SK-N-SH (cell line): ENCODE data around the gene DHDH.
A peak's percentile ranks its signal among the peaks of the same experiment; 100 is the strongest.

Experiments used
- EP300 ChIP-seq, 2 experiments: IDR thresholded peaks; 2 replicates each; pipeline versions ENCODE4 v1.4.0 to v1.6.1; 2012; ENCODE audit warnings: borderline replicate concordance in 1 of 2, low read depth in 1 of 2, low read length in 1 of 2
- EZH2phosphoT487 ChIP-seq: fragments of 200-600 bp; sonication (generic); IDR thresholded peaks from 2 replicates; pipeline ENCODE4 v1.6.1; 2017; ENCODE audit warnings: low read depth, mixed run types, mild to moderate bottlenecking, antibody characterized with exemption, moderate library complexity, borderline replicate concordance
- GABPA ChIP-seq: IDR thresholded peaks from 2 replicates; pipeline ENCODE4 v1.4.0; 2012; ENCODE audit warnings: low read depth, mild to moderate bottlenecking
- MAX ChIP-seq: IDR thresholded peaks from 2 replicates; pipeline ENCODE4 v1.4.0; 2012; ENCODE audit warnings: low read depth
- NRF1 ChIP-seq: IDR thresholded peaks from 2 replicates; pipeline ENCODE4 v1.6.1; 2012; ENCODE audit warnings: low read depth, mild to moderate bottlenecking, low read length
- RCOR1 ChIP-seq: fragments of 150-350 bp; IDR thresholded peaks from 2 replicates; pipeline ENCODE4 v1.6.1; 2017; ENCODE audit warnings: antibody characterized with exemption, low read length
- REST ChIP-seq: IDR thresholded peaks from 2 replicates; pipeline ENCODE4 v1.6.1; 2012; ENCODE audit warnings: mild to moderate bottlenecking, low read depth, low read length, moderate library complexity
- RFX5 ChIP-seq: IDR thresholded peaks from 2 replicates; pipeline ENCODE4 v1.6.1; 2012; ENCODE audit warnings: mild to moderate bottlenecking, improper control_type of control experiment, low read length
- SMC3 ChIP-seq: IDR thresholded peaks from 2 replicates; pipeline ENCODE4 v1.6.1; 2012; ENCODE audit warnings: low read depth, low read length, improper control_type of control experiment
- TEAD4 ChIP-seq: IDR thresholded peaks from 2 replicates; pipeline ENCODE4 v1.4.0; 2012; ENCODE audit warnings: mild to moderate bottlenecking, borderline replicate concordance; ENCODE audit not compliant: insufficient read depth
- YY1 ChIP-seq: IDR thresholded peaks from 2 replicates; pipeline ENCODE4 v1.4.0; 2012; ENCODE audit warnings: low read depth, mild to moderate bottlenecking
- TF ChIP-seq, protein P1 (sequence below): fragments of 200-600 bp; sonication (generic); IDR thresholded peaks from 2 replicates; pipeline ENCODE4 v1.6.1; 2017; ENCODE audit warnings: antibody characterized with exemption, mild to moderate bottlenecking, moderate library complexity
- TF ChIP-seq, protein P2 (sequence below): IDR thresholded peaks from 2 replicates; pipeline ENCODE4 v1.4.0; 2012; ENCODE audit warnings: low read depth, borderline replicate concordance
- TF ChIP-seq, protein P3 (sequence below): IDR thresholded peaks from 2 replicates; pipeline ENCODE4; 2012

DNA sequence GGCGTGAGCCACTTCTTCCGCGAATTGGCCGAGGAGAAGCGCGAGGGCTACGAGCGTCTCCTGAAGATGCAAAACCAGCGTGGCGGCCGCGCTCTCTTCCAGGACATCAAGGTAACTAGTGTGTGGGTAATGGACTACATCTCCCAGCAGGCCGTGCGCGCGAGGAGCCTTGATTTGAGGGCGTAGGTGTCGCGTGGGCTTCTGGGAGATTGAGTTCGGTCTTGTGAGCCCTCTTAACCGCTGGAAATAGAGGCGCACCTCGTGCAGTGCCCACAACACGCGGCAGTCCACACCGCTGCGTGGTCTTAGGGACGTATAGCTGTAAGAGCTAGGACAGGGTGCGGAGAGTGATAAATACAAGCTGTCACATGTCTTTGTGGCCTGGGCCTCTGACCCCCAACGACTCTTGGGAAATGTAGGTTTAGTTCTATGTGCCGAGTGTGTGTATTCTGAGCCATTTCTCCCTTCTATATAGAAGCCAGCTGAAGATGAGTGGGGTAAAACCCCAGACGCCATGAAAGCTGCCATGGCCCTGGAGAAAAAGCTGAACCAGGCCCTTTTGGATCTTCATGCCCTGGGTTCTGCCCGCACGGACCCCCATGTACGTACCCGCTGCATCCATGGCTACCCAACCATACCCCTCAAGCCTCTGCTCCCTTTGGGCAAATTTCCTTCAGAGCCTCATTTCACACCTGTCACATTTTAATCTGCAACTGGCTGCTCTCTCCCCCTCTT is 32.5 kb downstream of the DHDH start:
- TF ChIP-seq EP300 (IDR thresholded peaks at IDR 0.05; ENCODE audit: borderline replicate concordance in 1 of 2, low read depth in 1 of 2, low read length in 1 of 2) (no peak), SMC3 (no peak), MAX (peak; percentile 31; the same call in 1 of the 2 replicates), RFX5 (no peak), NRF1 (no peak), RCOR1 (no peak), EZH2phosphoT487 (no peak), YY1 (0 out of 2 replicates have a peak, but pooled peaks have one; percentile 9), TEAD4 (no peak), REST (no peak), GABPA (no peak; the same call in 1 of the 2 replicates)
- TF ChIP-seq, protein P1, sequence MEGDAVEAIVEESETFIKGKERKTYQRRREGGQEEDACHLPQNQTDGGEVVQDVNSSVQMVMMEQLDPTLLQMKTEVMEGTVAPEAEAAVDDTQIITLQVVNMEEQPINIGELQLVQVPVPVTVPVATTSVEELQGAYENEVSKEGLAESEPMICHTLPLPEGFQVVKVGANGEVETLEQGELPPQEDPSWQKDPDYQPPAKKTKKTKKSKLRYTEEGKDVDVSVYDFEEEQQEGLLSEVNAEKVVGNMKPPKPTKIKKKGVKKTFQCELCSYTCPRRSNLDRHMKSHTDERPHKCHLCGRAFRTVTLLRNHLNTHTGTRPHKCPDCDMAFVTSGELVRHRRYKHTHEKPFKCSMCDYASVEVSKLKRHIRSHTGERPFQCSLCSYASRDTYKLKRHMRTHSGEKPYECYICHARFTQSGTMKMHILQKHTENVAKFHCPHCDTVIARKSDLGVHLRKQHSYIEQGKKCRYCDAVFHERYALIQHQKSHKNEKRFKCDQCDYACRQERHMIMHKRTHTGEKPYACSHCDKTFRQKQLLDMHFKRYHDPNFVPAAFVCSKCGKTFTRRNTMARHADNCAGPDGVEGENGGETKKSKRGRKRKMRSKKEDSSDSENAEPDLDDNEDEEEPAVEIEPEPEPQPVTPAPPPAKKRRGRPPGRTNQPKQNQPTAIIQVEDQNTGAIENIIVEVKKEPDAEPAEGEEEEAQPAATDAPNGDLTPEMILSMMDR: no peak
- TF ChIP-seq, protein P2, sequence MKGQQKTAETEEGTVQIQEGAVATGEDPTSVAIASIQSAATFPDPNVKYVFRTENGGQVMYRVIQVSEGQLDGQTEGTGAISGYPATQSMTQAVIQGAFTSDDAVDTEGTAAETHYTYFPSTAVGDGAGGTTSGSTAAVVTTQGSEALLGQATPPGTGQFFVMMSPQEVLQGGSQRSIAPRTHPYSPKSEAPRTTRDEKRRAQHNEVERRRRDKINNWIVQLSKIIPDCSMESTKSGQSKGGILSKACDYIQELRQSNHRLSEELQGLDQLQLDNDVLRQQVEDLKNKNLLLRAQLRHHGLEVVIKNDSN: no peak
- TF ChIP-seq, protein P3, sequence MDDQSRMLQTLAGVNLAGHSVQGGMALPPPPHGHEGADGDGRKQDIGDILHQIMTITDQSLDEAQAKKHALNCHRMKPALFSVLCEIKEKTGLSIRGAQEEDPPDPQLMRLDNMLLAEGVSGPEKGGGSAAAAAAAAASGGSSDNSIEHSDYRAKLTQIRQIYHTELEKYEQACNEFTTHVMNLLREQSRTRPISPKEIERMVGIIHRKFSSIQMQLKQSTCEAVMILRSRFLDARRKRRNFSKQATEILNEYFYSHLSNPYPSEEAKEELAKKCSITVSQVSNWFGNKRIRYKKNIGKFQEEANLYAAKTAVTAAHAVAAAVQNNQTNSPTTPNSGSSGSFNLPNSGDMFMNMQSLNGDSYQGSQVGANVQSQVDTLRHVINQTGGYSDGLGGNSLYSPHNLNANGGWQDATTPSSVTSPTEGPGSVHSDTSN: no peak
